ENCODE results near the gene MED15. TPM values are rescaled to one million over a fixed set of nuclear protein-coding genes. Genes with fewer than 3 reads are reported as not detected.
"Not testable (repeated sequence)": the region's sequence is repeated elsewhere in the genome, so short reads cannot be mapped to it uniquely, and the experiment has no call there.

The MED15 gene
- polyA plus RNA-seq, 4 donors = 31.8 to 67.8 (median 48.3) TPM

DNA sequence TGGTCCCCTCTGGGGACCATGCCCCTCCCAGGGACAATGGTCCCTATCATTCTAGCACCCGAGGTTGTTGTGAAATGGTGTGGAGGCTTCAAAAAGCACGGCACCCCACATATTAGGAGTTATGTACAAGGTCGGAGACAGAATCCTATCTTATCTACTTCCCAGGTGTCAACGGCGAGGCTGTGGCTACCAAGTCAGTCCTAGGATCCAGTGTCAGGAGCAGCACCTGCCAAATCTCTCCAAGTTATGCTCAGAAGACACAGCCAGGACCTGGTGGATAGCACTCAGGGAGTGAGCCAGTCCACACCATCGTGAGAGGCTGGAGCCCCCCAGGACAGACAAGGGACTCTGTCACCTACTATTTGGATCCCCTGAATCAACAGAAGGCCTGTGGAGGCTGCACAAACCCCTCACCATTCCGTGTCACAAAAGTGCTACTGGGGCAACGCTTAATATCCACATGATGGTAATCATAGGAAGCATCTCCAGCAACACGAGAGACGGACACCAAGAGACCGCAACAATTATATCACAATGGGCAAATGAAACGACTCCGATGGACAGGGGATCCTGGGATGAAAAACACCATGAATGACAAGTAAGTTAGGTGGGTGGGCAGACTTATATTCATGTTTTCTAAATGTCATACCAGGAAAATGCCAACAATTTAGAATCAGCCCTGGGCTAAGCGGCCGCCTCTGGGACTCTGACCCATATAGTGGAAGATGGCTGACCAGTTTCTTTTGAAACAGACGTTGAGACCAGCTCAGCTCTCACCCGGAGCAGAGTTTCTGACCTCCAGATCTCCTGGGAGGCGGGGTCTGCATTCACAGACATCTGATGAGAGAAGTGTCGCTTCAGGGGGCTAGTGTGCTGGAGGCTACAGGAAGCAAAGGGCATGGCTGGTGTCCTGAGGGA, 108.4 kb downstream of the MED15 start:
- DNase-seq (ENCODE audit: low read depth in 4 of 4, low spot score in 2 of 4) = no peak

DNA sequence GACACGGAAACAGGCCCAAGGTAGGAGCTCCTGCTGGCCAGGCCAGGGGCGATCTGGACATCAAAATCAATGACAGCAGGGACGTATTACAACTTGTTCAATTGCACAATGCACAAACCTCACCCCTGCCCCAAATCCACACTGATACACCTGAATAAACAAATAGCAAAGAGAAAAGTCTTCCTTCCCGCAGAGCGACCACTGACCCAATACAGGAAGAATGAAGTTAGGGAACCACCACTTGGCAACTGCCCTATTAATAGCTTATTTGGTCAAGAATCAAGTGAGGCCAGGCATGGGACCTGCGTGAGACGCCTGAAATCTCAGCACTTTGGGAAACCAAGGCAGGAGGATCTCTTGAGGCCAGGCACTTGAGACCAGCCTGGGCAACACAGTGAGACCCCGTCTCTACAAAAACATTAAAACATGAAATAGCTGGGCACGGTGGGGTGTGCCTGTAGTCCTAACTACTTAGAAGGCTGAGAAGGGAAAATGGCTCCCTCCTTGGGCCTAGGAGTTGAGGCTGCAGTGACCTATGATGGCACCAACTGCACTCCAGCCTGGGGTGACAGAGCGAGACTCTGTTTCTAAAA, 109.1 kb downstream of the MED15 start:
- DNase-seq (ENCODE audit: low read depth in 4 of 4, low spot score in 2 of 4) = no peak

DNA sequence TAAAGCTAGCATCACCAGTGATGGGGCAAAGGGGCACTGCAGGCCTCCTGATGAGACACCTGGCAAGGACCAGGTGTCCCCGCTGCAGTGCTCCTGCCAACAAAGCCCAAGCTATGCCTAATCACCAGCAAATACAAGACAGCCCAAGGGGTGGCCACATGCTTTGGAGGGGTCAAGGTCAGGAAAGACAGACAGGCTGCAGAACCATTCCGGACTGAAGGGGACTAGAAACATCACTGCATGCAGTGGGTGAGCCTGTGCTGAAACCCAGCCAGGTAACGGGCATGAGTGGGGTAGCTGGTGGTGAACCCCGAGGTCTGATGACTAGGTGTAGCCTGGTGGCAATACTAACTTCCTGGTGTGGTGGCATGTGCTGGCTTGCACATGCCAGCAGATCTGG, 111.1 kb downstream of the MED15 start:
- DNase-seq (ENCODE audit: low read depth in 4 of 4, low spot score in 2 of 4) = no peak

DNA sequence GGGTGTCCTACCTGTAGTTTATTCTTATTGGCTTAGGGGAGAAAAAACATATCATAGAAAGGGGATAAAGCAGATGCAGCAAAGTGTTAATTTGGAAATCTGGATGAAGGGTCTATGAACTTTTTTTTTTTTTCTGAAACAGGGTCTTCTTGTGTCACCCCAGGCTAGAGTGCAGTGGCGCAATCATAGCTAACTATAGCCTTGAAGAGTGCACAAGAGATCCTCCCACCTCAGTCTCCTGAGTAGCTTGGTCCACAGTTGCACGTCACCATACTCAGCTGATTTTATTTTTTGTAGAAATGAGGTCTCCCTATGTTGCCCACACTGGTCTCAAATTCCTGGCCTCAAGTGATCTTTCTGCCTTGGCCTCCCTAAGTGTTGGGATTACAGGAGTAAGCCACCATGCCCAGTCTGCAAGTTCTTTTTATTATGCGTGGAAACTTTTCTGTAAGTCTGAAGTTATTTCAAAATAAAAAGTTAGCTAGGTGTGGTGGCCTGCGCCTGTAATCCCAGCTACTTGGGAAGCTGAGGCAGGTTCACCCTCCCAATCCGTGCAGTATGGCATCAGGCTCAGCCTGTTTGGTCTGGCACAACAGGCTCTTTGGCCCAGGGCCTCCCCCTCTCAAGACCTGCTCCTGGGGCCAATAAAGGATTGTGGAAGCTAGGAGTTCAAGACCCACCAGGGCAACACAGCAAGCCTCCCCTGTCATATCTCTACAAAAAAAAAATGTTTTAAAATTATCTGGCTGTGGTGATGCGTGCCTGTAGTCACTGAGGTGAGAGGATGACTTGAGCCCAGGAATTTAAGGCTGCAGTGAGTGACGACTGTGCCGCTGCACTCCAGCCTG, 111.9 kb downstream of the MED15 start:
- no peak for DNase-seq (ENCODE audit: low read depth in 4 of 4, low spot score in 2 of 4)

DNA sequence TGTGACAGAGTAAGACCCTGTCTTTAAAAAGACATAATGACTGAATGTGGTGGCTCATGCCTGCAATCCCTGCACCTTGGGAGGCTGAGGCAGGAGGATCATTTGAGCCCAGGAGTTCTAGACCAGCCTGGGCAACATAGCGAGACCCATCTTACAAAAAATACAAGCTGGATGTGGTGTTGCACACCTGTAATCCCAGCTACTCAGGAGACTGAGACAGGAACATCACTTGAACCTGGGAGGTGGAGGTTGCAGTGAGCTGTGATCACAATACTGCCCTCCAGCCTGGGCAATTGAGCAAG, 112.4 kb downstream of the MED15 start:
- DNase-seq (ENCODE audit: low read depth in 4 of 4, low spot score in 2 of 4) = not testable (repeated sequence)

DNA sequence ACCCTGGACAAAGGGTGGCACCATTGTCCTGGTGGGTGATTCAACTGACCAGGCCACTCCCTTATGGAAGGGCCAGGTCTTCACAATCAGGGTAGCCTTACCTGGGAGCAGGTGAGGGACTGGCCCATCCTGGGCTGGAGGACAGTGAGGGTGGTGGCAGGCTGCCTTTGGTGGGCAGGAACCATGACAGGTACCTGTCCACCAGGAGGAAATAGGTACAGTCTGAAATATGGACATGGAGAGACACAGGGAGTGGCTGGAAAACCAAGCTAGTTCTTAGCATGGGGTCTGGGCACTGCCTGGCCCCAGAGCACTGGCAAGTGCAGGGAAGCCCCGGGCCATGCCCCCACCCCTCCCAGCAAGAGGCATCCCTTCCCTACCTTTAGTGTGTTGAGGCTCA, 113.8 kb downstream of the MED15 start:
- DNase-seq (ENCODE audit: low read depth in 4 of 4, low spot score in 2 of 4) = no peak

DNA sequence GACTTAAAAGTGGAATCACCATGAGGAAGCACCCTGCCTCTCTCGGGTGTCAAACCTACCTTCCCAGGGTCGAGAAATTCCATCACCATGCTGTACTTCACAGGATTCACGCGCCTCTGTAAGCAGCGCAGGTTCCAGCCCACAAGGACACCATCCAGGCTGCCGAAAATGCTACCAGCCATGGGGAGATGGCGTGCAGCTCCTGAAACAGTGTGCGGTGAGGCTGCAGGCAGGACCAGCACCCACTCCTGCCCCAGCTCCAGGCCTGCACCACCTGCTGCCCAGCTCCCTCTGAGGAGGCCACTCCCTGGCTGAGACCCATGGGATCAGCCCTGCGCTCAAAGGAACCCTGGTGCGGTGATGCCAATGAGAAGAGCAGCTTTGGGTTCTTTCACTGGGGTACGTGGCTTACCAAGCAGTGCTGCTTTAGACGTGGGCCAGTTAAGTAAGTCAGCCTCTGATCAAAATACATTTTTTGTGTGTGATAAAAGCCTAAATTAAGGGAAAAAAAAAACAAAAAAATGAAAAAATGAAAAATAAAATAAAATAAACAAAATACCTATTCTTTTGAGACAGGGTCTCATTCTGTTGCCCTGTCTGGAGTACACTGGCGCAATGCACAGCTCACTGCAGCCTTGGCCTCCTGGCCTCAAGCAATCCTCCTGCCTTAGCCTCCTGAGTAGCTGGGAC, 115.4 kb downstream of the MED15 start:
- DNase-seq (ENCODE audit: low read depth in 4 of 4, low spot score in 2 of 4) = no peak

DNA sequence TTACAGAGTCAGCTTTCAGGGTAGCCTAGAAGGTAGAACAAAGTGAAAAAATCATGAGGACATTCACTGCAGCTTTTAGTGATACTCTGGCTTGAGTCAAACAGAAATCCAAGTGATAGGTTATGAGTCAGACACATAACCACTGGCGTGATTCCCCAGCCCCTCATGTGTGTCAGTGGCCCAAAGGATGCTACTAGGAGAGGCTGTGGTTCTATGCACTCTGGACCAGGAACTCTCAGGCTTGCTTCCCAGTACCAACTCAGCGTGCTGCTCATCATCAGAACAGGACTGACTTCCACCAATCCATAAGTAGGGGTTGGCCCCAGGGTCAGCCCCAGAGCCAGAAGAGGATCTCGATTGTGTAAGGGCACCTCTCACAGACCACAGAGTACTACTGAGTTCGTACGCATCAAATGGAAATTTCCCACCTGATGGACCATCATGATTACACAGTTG, 116.8 kb downstream of the MED15 start:
- no peak for DNase-seq (ENCODE audit: low read depth in 4 of 4, low spot score in 2 of 4)

DNA sequence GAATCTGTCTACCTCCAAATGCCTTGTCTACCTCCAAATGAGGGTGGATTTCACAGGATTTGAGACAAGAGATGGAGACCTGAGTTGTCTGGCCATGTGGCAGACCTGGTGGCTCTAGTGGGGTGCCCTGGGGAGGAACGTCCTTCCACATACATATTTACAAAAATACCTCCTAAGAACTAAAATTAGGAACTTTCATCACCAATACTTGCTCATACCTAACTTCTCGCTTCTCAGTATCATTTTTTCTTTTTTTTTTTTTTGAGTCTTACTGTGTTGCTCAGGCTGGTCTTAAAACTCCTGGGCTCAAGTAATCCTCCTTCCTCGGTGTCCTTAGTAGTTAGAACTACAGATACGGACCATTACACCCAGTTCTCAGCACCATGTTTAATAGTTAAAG, 117.9 kb downstream of the MED15 start:
- no peak for DNase-seq (ENCODE audit: low read depth in 4 of 4, low spot score in 2 of 4)

DNA sequence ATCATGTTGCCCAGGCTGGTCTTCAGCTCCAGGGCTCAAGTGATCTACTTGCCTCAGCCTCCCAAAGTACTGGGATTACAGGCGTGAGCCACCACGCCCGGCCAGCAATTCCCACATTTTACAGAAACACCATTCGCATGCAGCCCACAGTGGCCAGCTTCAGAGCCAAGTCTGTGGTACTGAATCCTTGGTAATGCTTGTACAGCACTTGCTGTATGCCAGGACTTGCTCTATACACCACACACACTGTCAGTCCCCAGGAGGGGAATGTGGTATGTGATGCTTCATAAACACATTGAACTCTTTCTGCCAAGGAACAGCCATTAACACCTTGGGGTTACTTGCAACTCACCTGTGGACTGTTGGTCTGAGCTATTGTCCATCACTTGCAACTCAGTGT, 119.4 kb downstream of the MED15 start:
- no peak for DNase-seq (ENCODE audit: low read depth in 4 of 4, low spot score in 2 of 4)

DNA sequence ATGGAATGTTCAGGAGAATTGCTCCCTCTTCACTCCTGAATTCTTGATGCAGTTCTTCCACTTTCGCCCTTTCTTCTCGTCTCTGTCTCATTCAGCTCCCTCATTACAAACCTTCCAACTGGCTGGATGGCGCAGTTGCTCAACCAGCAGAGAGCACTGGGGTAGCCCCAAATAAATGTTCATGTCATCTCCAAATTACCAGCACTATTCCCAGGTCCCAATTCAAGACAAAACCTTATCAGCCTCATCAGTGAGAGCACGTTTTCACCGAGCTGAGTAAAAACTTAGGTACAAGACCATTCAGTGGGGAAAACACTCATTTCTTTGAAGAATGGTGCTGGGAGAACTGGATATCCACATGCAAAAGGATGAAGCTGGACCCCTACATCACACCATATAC, 120.0 kb downstream of the MED15 start:
- DNase-seq (ENCODE audit: low read depth in 4 of 4, low spot score in 2 of 4) = no peak

DNA sequence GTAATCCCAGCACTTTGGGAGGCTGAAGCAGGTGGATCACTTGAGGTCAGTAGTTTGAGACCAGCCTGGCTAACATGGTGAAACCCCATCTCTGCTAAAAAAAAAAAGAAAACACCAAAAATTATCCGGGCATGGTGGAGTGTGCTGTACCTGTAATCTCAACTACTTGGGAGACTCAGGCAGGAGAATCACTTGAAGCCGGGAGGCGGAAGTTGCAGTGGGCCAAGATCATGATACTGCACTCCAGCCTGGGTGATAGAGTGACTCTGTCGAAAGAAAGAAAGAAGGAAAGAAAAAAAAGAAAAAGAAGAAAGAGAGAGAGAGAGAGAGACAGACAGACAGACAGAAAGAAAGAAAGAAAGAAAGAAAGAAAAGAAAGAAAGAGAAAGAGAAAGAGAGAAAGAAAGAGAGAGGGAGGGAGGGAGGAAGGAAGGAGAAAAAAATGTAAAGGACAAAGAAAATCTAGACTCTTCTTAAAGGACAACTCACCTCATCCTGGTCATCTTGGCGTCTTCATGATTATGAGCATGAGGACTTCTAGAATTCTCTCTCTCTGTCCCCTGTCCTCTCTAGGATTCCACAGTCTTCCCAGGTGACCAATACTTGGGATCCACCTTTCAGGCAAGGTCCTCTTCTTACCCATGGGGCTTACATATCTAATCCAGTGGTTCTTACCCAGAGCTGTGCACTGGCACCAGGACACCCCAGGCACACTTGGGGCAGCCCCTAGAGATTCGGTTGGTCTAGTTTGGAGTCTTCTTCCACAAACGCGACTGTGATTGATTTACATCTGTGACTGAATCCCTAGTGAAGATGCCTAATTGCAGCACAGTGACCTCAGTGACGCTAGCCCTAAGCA, 120.9 kb downstream of the MED15 start:
- no peak for DNase-seq (ENCODE audit: low read depth in 4 of 4, low spot score in 2 of 4)

DNA sequence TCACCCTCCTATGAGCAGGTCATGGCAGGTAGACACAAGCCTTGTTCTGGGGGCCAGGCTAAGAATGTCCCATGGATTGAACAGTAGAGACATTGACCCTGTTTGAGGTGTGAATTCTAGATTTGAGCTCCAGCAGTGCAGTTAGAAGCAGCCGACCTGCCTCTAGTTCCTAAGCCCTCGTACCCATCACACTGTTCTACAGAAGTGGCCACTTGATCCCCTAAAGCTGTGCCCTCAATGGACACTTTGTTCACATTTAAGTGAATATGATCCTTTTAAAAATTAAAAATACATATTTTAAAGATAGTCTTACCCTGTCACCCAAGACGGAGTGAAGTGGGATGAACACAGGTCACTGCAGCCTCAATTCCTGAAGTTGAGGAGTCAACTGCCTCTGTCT, 122.0 kb downstream of the MED15 start:
- no peak for DNase-seq (ENCODE audit: low read depth in 4 of 4, low spot score in 2 of 4)

DNA sequence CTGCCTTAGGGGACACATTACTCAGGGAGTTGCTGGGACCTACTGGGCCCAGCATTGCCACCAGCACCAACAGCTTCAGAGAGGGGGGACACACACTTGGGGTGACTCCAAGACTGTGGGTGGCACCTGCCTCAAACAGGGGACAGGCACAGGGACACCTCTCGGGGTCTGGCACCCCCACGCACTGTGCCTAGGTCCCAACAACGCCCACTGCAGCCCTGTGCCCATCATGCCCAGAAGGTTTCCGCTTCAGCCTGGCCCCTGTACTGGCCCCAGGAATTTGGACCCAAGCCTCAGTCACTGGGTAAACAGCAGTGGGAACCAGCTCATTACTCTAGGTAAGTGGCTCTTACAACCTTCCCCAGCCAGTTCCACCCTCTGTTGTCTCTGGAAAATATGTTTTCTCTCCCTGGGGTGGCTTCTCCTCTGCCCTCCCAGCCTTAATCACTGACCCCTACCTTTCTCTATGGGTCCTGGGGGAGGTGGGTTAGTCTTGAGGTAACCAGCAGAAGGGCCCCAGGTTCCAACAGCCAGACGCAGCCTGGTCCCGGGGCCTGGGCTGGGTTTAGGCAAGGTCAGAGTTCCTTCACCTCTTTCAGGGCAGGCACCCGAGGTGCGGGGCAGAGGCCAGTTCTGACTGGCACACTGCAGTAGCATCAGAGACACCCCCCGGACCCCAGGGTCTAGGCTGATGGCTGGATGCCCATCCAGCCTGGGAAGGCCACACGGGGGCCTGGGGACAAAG, 123.6 kb downstream of the MED15 start:
- no peak for DNase-seq (ENCODE audit: low read depth in 4 of 4, low spot score in 2 of 4)

DNA sequence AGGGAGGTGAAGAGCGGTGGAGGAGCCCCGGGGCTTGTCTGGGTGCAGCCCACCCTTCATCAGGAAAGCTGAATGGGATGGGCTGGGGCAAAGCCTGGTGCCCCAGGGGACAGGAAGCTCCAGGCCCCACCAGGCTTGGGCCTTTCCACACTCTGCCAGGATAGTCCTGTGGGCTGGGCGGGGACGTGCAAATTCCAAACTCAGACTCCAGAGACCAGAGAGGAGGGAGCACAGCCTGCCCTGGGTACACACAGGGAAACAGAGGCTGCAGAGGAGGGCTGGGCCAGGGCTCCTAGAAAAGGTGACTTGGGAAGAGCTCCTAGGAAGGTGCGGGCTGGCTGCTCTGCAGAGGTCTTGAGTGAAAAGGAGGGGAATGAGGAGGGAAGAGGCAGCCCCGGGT, 124.7 kb downstream of the MED15 start:
- no peak for DNase-seq (ENCODE audit: low read depth in 4 of 4, low spot score in 2 of 4)

DNA sequence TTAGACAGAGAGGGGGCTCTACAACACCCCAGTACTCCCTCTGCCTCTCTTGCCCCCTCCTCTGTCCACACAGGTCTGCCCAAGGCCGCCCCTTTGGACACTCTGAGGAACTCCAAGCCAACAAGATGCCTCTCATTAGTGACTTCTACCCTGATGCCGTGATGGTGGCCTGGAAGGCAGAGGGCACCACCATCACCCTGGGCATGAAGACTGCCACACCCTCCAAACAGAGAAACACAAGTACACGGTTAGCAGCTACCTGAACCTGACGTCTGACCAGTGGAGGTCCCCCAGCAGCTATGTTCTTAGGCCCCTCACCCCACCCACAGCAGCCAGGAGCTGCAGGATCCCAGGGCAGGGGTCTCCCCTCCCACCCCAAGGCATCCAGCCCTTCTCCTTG, 125.1 kb downstream of the MED15 start:
- no peak for DNase-seq (ENCODE audit: low read depth in 4 of 4, low spot score in 2 of 4)

DNA sequence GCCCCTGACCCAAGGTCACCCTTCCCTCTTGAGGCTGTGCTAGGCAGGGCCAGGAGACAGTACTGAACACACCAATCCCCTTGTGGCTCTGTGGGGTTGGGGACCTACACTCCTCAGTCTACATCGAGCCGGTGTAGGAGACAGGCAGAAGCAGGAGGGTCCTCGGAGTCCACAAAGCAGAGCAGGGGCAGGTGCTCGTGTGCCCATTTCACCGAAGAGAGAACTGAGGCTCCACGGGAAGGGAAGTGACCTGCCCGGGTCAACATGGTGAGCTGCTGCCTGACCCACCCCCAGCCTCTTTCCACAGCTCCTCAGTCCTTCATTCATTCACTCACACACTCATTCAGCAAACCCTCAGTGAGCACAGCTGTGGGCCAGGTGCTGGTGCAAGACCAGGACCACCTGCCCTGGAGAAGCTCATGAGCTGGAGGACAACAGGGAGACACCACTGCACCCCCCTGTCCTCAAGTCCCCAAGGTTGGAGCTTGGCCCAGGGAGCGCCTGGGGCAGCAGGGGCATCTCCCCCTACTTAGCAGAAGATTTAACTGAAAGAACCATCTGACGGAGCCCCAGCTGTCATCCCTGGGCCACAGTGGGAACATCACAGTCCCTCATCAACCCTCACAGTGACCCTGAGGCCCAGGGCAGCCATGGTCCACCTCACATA, 127.3 kb downstream of the MED15 start:
- DNase-seq (ENCODE audit: low read depth in 4 of 4, low spot score in 2 of 4) = no peak

DNA sequence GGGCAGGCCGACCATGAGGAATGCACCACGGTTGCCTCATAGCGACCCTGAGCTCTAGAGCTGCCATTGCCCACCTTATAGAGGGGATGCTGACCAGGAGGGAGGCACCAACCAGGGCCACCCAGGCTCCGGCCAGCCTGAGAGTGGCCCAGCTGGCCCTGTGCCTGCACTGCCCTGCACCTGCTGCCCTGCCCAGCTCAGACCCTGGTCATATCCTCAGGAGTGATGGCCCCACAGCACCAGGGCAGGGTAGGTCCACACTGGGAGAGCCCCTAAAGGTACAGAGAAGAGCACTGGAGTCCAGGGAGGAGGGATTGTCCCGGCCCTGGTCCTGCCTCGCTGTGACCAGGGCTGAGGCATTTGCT, 127.8 kb downstream of the MED15 start:
- no peak for DNase-seq (ENCODE audit: low read depth in 4 of 4, low spot score in 2 of 4)
